Endodermal cell (in vitro differentiated cells): Measurements from ENCODE around the gene ASB10. TPM values are rescaled to one million over a fixed set of nuclear protein-coding genes. Genes with fewer than 3 reads are reported as not detected.

Source experiments
- DNase-seq: peaks from one replicate; pipeline ENCODE4 v3.0.0-alpha.2; 2017
- H3K27ac ChIP-seq: 2 replicates; pipeline ENCODE4 v1.5.1; 2013; ENCODE audit warnings: mild to moderate bottlenecking, low read depth, low read length, moderate library complexity
- H3K27me3 ChIP-seq: 2 replicates; pipeline ENCODE4 v1.6.1; 2013; ENCODE audit warnings: mild to moderate bottlenecking, low read length, moderate library complexity; ENCODE audit not compliant: insufficient read depth, control insufficient read depth, poor library complexity, severe bottlenecking
- H3K36me3 ChIP-seq: 2 replicates; pipeline ENCODE4 v1.7.0; 2013; ENCODE audit warnings: mild to moderate bottlenecking, low read length, moderate library complexity; ENCODE audit not compliant: control insufficient read depth, insufficient read depth
- H3K4me1 ChIP-seq: one replicate; pipeline ENCODE4 v1.7.0; 2013; ENCODE audit warnings: low read length; ENCODE audit not compliant: control insufficient read depth, insufficient read depth
- H3K4me3 ChIP-seq: 2 replicates; pipeline ENCODE4 v1.5.1; 2013; ENCODE audit warnings: mild to moderate bottlenecking, low read length, moderate library complexity
- H3K9ac ChIP-seq: 2 replicates; pipeline ENCODE4 v1.6.1; 2013; ENCODE audit warnings: mild to moderate bottlenecking, low read length, moderate library complexity; ENCODE audit not compliant: poor library complexity, severe bottlenecking; ENCODE audit errors: extremely low read depth
- H3K9me3 ChIP-seq: 2 replicates; pipeline ENCODE4 v1.6.1; 2013; ENCODE audit warnings: mild to moderate bottlenecking, low read length, moderate library complexity; ENCODE audit not compliant: control insufficient read depth
- H3K27ac Mint-ChIP-seq: 2 replicates; pipeline ENCODE4 v1.8.0; 2020; ENCODE audit warnings: mixed read lengths
- H3K27me3 Mint-ChIP-seq: 2 replicates; pipeline ENCODE4 v1.8.0; 2021; ENCODE audit warnings: mild to moderate bottlenecking, mixed read lengths; ENCODE audit not compliant: insufficient read depth
- H3K36me3 Mint-ChIP-seq: 2 replicates; pipeline ENCODE4 v1.8.0; 2020; ENCODE audit warnings: low read depth, mixed read lengths
- H3K4me1 Mint-ChIP-seq: 2 replicates; pipeline ENCODE4 v1.8.0; 2020; ENCODE audit warnings: mixed read lengths
- H3K4me3 Mint-ChIP-seq: 2 replicates; pipeline ENCODE4 v1.8.0; 2020; ENCODE audit warnings: mild to moderate bottlenecking, moderate library complexity, mixed read lengths
- H3K9me3 Mint-ChIP-seq: 2 replicates; pipeline ENCODE4 v1.8.0; 2020; ENCODE audit warnings: mild to moderate bottlenecking, mixed read lengths
- CTCF ChIP-seq: fragments of 200-600 bp; sonication (generic); conservative IDR thresholded peaks from 2 replicates; pipeline ENCODE4 v1.5.0; 2021; ENCODE audit warnings: antibody characterized with exemption, mild to moderate bottlenecking
- WGBS, 2 experiments: methylation state at CpG; one replicate each; pipeline versions ENCODE4 v1.1.5 to v1.1.7; 2013; ENCODE audit warnings: missing lambda C conversion rate in 2 of 2, mixed read lengths in 1 of 2; ENCODE audit not compliant: insufficient coverage in 1 of 2, insufficient read length in 1 of 2; 5-methylcytosine and 5-hydroxymethylcytosine counted together
- total RNA-seq, 2 donors: library from RNA; stranded (reverse); fragmentation: NEBNext Ultra II Directional in 1 of 2; extraction: Animal tissue kit (Norgen Biotek cat#: 25700) in 1 of 2; gene quantifications; 2 replicates in 1 of 2; 3 replicates in 1 of 2; pipeline ENCODE4 v1.2.1, GENCODE V29; 2021

ASB10 gene
- total RNA-seq, 2 donors from 2014 or later, result not detected

DNA sequence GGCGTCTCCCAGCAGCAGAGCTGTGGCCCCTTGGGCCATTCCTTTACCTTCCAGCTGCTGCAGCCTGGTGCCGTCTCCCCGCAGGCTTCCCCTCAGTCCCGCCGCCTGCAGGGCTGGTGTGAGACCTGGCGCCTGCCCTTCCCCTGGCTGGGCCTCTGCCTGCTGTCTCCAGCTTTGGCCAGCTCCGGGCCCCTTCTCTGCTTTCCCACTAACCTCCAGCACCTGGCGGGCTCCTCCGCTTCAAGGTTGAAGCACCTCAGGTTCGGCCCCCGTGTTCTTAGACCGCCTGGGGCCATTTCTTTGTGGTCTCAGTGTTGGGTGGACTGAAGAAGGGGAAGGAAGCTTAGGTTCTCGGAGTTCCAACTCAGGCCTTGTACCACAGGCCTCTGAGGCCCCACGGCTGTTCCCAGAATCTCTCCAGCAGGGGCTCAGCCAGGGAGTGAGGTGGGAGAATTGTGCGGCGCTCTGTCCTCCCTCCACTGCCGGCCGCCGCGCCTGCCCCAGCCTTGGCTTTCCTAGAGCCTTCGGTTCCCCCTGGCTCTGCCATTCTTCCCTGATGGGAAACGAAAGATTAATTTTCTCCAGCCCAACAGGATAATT, 49.9 kb downstream of the ASB10 start:
- no peak overlapping the region for H3K9ac ChIP-seq
- TF ChIP-seq CTCF, result peak; percentile 15
- H3K27ac ChIP-seq, result no peak overlapping the region
- no peak overlapping the region for H3K4me3 ChIP-seq
- no peaks in the 10 kb centered on the region for H3K27me3 ChIP-seq
- H3K9me3 Mint-ChIP-seq, result no peaks in the 10 kb centered on the region
- peak; percentile 80 for DNase-seq
- H3K27me3 Mint-ChIP-seq, result no peaks in the 10 kb centered on the region
- no peak overlapping the region for H3K4me3 Mint-ChIP-seq
- H3K27ac Mint-ChIP-seq, result no peak overlapping the region
- H3K36me3 ChIP-seq, result peaks cover 47% of the 10 kb centered on the region
- no peaks in the 10 kb centered on the region for H3K9me3 ChIP-seq
- peaks cover 47% of the 10 kb centered on the region for H3K36me3 Mint-ChIP-seq
- H3K4me1 Mint-ChIP-seq, result peaks cover 24% of the 10 kb centered on the region
- H3K4me1 ChIP-seq, result no peaks in the 10 kb centered on the region
- 82 to 83% methylated on average over 14 to 22 of the region's 22 CpGs for WGBS, 2 experiments

- H3K36me3 ChIP-seq, result peaks cover 52% of the 10 kb centered on the region
- H3K4me3 ChIP-seq, result no peak overlapping the region
- H3K27me3 ChIP-seq, result no peaks in the 10 kb centered on the region
- no peaks in the 10 kb centered on the region for H3K9me3 Mint-ChIP-seq
- H3K27ac ChIP-seq, result no peak overlapping the region
- H3K27ac Mint-ChIP-seq, result no peak overlapping the region
- no peaks in the 10 kb centered on the region for H3K4me1 ChIP-seq
- H3K4me1 Mint-ChIP-seq, result peaks cover 18% of the 10 kb centered on the region
- H3K9ac ChIP-seq, result no peak overlapping the region
- WGBS, 2 experiments, result 95 to 99% methylated on average over 24 to 33 of the region's 33 CpGs
- H3K27me3 Mint-ChIP-seq, result no peaks in the 10 kb centered on the region
- TF ChIP-seq CTCF, result no peak
- peaks cover 43% of the 10 kb centered on the region for H3K36me3 Mint-ChIP-seq
- DNase-seq, result no peak
- no peaks in the 10 kb centered on the region for H3K9me3 ChIP-seq
- H3K4me3 Mint-ChIP-seq, result no peak overlapping the region
Observed at GRCh38 chr7:151135866-151136843, 50.9 kb downstream of the ASB10 start.

- H3K4me3 ChIP-seq, result no peak overlapping the region
- no peak overlapping the region for H3K27ac ChIP-seq
- no peaks in the 10 kb centered on the region for H3K27me3 ChIP-seq
- no peaks in the 10 kb centered on the region for H3K4me1 ChIP-seq
- TF ChIP-seq CTCF, result no peak
- no peak for DNase-seq
- H3K27me3 Mint-ChIP-seq, result no peaks in the 10 kb centered on the region
- H3K9me3 ChIP-seq, result no peaks in the 10 kb centered on the region
- H3K27ac Mint-ChIP-seq, result no peak overlapping the region
- H3K4me1 Mint-ChIP-seq, result peaks cover 16% of the 10 kb centered on the region
- peaks cover 43% of the 10 kb centered on the region for H3K36me3 Mint-ChIP-seq
- no peak overlapping the region for H3K9ac ChIP-seq
- H3K36me3 ChIP-seq, result peaks cover 47% of the 10 kb centered on the region
- WGBS, 2 experiments, result 93 to 98% methylated on average over 4 to 5 of the region's 5 CpGs
- no peak overlapping the region for H3K4me3 Mint-ChIP-seq
- H3K9me3 Mint-ChIP-seq, result no peaks in the 10 kb centered on the region
Observed at GRCh38 chr7:151135525-151135845, 51.6 kb downstream of the ASB10 start.
